Middle frontal gyrus (tissue), 1 donor: ENCODE data around the gene FAM76B.

Experiments used
- DNase-seq: peaks from one replicate; pipeline ENCODE4 v3.0.0-alpha.2; 2015; ENCODE audit warnings: low spot score; ENCODE audit errors: extremely low spot score

FAM76B gene

GRCh38 chr11:95732930-95733602, 56.5 kb downstream of the FAM76B start:
- DNase-seq: no peak

GRCh38 chr11:95729462-95729861, 60.1 kb downstream of the FAM76B start:
- DNase-seq: no peak

- no peak for DNase-seq
Observed at GRCh38 chr11:95728790-95729189, 60.8 kb downstream of the FAM76B start.

GRCh38 chr11:95728094-95728493, 61.5 kb downstream of the FAM76B start:
- DNase-seq: no peak

- no peak for DNase-seq
Observed at GRCh38 chr11:95727620-95728019, 62.0 kb downstream of the FAM76B start.

- no peak for DNase-seq
Observed at GRCh38 chr11:95727111-95727510, 62.5 kb downstream of the FAM76B start.

- DNase-seq: no peak
Observed at GRCh38 chr11:95725196-95725595, 64.4 kb downstream of the FAM76B start.

- DNase-seq: no peak
Observed at GRCh38 chr11:95723361-95723942, 66.1 kb downstream of the FAM76B start.

GRCh38 chr11:95720195-95720594, 69.4 kb downstream of the FAM76B start:
- DNase-seq: no peak
